H9 (cell line): ENCODE measurements around the gene ZNF440. TPM values are rescaled to one million over a fixed set of nuclear protein-coding genes. Genes with fewer than 3 reads are reported as not detected.

Source experiments
- DNase-seq: peaks from one replicate; pipeline ENCODE4 v3.0.0-alpha.2; 2017
- H2AFZ ChIP-seq: one replicate; pipeline ENCODE4 v1.6.1; 2013; ENCODE audit warnings: mild to moderate bottlenecking, low read length, control low read depth, moderate library complexity
- H2AK5ac ChIP-seq: 2 replicates; pipeline ENCODE4 v1.6.1; 2013; ENCODE audit warnings: low read length, control low read depth, mixed read lengths; ENCODE audit not compliant: insufficient read length
- H2BK120ac ChIP-seq: one replicate; pipeline ENCODE4 v1.6.1; 2013; ENCODE audit warnings: low read depth, mild to moderate bottlenecking, low read length, control low read depth, inconsistent platforms; ENCODE audit not compliant: poor library complexity, severe bottlenecking
- H2BK12ac ChIP-seq: 2 replicates; pipeline ENCODE4 v1.6.1; 2013; ENCODE audit warnings: low read length, control low read depth, mixed read lengths, low read depth; ENCODE audit not compliant: insufficient read length
- H2BK15ac ChIP-seq: 2 replicates; pipeline ENCODE4 v1.6.1; 2013; ENCODE audit warnings: low read depth, low read length, control low read depth
- H2BK20ac ChIP-seq: one replicate; pipeline ENCODE4 v1.6.1; 2013; ENCODE audit warnings: low read depth, mild to moderate bottlenecking, low read length, control low read depth, inconsistent platforms; ENCODE audit not compliant: poor library complexity, severe bottlenecking
- H2BK5ac ChIP-seq: 2 replicates; pipeline ENCODE4 v1.6.1; 2013; ENCODE audit warnings: low read length, control low read depth, mixed read lengths; ENCODE audit not compliant: insufficient read length
- H3K14ac ChIP-seq: 2 replicates; pipeline ENCODE4 v1.6.1; 2013; ENCODE audit warnings: low read length, control low read depth; ENCODE audit not compliant: insufficient read depth
- H3K18ac ChIP-seq: 2 replicates; pipeline ENCODE4 v1.6.1; 2013; ENCODE audit warnings: low read depth, mild to moderate bottlenecking, mixed read lengths, low read length, control low read depth; ENCODE audit not compliant: insufficient read length
- H3K23ac ChIP-seq: 2 replicates; pipeline ENCODE4 v1.6.1; 2013; ENCODE audit warnings: low read length, control low read depth, mixed read lengths, low read depth; ENCODE audit not compliant: insufficient read length
- H3K23me2 ChIP-seq: 2 replicates; pipeline ENCODE4 v1.6.1; 2013; ENCODE audit warnings: low read depth, mild to moderate bottlenecking, mixed read lengths, low read length, control low read depth; ENCODE audit not compliant: insufficient read length, poor library complexity, severe bottlenecking
- H3K27ac ChIP-seq: 2 replicates; pipeline ENCODE4 v1.5.1; 2013; ENCODE audit warnings: low read length, control low read depth, mixed read lengths, low read depth; ENCODE audit not compliant: insufficient read length
- H3K27me3 ChIP-seq: 2 replicates; pipeline ENCODE4 v1.6.1; 2013; ENCODE audit warnings: low read length, control low read depth, inconsistent platforms; ENCODE audit not compliant: insufficient read depth
- H3K4ac ChIP-seq: 2 replicates; pipeline ENCODE4 v1.6.1; 2013; ENCODE audit warnings: low read depth, mild to moderate bottlenecking, control low read depth, inconsistent platforms, low read length, moderate library complexity
- H3K4me1 ChIP-seq: 2 replicates; pipeline ENCODE4 v1.6.1; 2013; ENCODE audit warnings: low read length, control low read depth, inconsistent platforms; ENCODE audit not compliant: insufficient read depth
- H3K4me2 ChIP-seq: 2 replicates; pipeline ENCODE4 v1.6.1; 2013; ENCODE audit warnings: low read length, control low read depth, mixed read lengths; ENCODE audit not compliant: insufficient read length, insufficient read depth
- H3K56ac ChIP-seq: 2 replicates; pipeline ENCODE4 v1.6.1; 2013; ENCODE audit warnings: low read depth, mild to moderate bottlenecking, mixed read lengths, low read length, control low read depth; ENCODE audit not compliant: insufficient read length
- H3K79me1 ChIP-seq: 2 replicates; pipeline ENCODE4 v1.6.1; 2013; ENCODE audit warnings: low read depth, mild to moderate bottlenecking, moderate library complexity, low read length, control low read depth, inconsistent platforms; ENCODE audit not compliant: insufficient read depth, poor library complexity, severe bottlenecking
- H3K79me2 ChIP-seq: 2 replicates; pipeline ENCODE4 v1.6.1; 2013; ENCODE audit warnings: low read length, control low read depth, inconsistent platforms; ENCODE audit not compliant: insufficient read depth
- H3K9ac ChIP-seq: 2 replicates; pipeline ENCODE4 v1.6.1; 2013; ENCODE audit warnings: low read length, control low read depth, mixed read lengths; ENCODE audit not compliant: insufficient read length; ENCODE audit errors: extremely low read depth
- H3K9me3 ChIP-seq: one replicate; pipeline ENCODE4 v1.6.1; 2013; ENCODE audit warnings: low read depth, low read length, inconsistent platforms; ENCODE audit not compliant: control insufficient read depth
- H3T11ph ChIP-seq: one replicate; pipeline ENCODE4 v1.6.1; 2013; ENCODE audit warnings: mild to moderate bottlenecking, low read length, control low read depth, inconsistent platforms
- H4K20me1 ChIP-seq: one replicate; pipeline ENCODE4 v1.6.1; 2013; ENCODE audit not compliant: control insufficient read depth, insufficient read length, insufficient read depth
- H4K5ac ChIP-seq: 2 replicates; pipeline ENCODE4 v1.6.1; 2013; ENCODE audit warnings: low read depth, mild to moderate bottlenecking, mixed read lengths, low read length, control low read depth; ENCODE audit not compliant: insufficient read length
- H4K8ac ChIP-seq: replicated peaks from 2 replicates; pipeline ENCODE4 v1.6.1; 2013; ENCODE audit warnings: low read length, control low read depth, mixed read lengths, low read depth; ENCODE audit not compliant: insufficient read length
- H4K91ac ChIP-seq: 2 replicates; pipeline ENCODE4 v1.6.1; 2013; ENCODE audit warnings: low read depth, mild to moderate bottlenecking, moderate library complexity, mixed read lengths, low read length, control low read depth; ENCODE audit not compliant: insufficient read length
- H3K27ac Mint-ChIP-seq, 3 experiments: 2 replicates in 2 of 3; 3 replicates in 1 of 3; pipeline ENCODE4 v1.8.0; 2020 to 2021; ENCODE audit warnings: mixed read lengths in 3 of 3, mild to moderate bottlenecking in 1 of 3, moderate library complexity in 1 of 3
- H3K27me3 Mint-ChIP-seq: 2 replicates; pipeline ENCODE4 v1.8.0; 2021; ENCODE audit warnings: low read depth, mild to moderate bottlenecking, moderate library complexity, mixed read lengths
- H3K36me3 Mint-ChIP-seq, 3 experiments: 2 replicates in 2 of 3; 3 replicates in 1 of 3; pipeline ENCODE4 v1.8.0; 2020 to 2021; ENCODE audit warnings: low read depth in 3 of 3, mixed read lengths in 3 of 3; ENCODE audit not compliant: insufficient read depth in 1 of 3
- H3K4me1 Mint-ChIP-seq, 2 experiments: 2 replicates each; pipeline ENCODE4 v1.8.0; 2020; ENCODE audit warnings: mixed read lengths in 2 of 2
- H3K4me3 Mint-ChIP-seq, 2 experiments: 2 replicates in 1 of 2; 3 replicates in 1 of 2; pipeline ENCODE4 v1.8.0; 2020 to 2021; ENCODE audit warnings: mild to moderate bottlenecking in 2 of 2, mixed read lengths in 2 of 2, moderate library complexity in 1 of 2
- H3K9me3 Mint-ChIP-seq, 2 experiments: 2 replicates in 1 of 2; 3 replicates in 1 of 2; pipeline ENCODE4 v1.8.0; 2020; ENCODE audit warnings: mild to moderate bottlenecking in 2 of 2, mixed read lengths in 2 of 2, moderate library complexity in 1 of 2
- CTCF ChIP-seq: fragments of 200-600 bp; sonication (generic); conservative IDR thresholded peaks from 3 replicates; pipeline ENCODE4 v1.8.0; 2021; ENCODE audit warnings: antibody characterized with exemption, mild to moderate bottlenecking
- WGBS: extraction: QIAGEN DNeasy Blood & Tissue Kit; methylation state at CpG from one replicate; pipeline ENCODE4 v1.1.7; 2013; ENCODE audit warnings: missing lambda C conversion rate, low lambda C conversion rate, mixed read lengths; ENCODE audit not compliant: insufficient read length; ENCODE audit errors: extremely low coverage; 5-methylcytosine and 5-hydroxymethylcytosine counted together
- total RNA-seq: library from RNA; stranded (reverse); gene quantifications from 2 replicates; pipeline ENCODE4 v1.2.1, GENCODE V29; 2021

ZNF440 gene
- total RNA-seq, 1 experiment from 2014 or later, result 4.1 TPM

- H4K5ac ChIP-seq, result no peak within 1 kb of the TSS
- no peak within 1 kb of the TSS for H3K4ac ChIP-seq
- H3K79me2 ChIP-seq, result no peaks in the 10 kb centered on the region
- no peaks in the 10 kb centered on the region for H4K20me1 ChIP-seq
- H3K56ac ChIP-seq, result no peak within 1 kb of the TSS
- no peak within 1 kb of the TSS for H3K14ac ChIP-seq
- no peak within 1 kb of the TSS for H2BK120ac ChIP-seq
- 0 out of 2 replicates have a peak, but pooled peaks cover 2% of the 10 kb centered on the region for H3K4me1 ChIP-seq
- H2BK5ac ChIP-seq, result no peak within 1 kb of the TSS
- H3T11ph ChIP-seq, result no peak within 1 kb of the TSS
- Mint-ChIP-seq H3K27ac (peak within 1 kb of the TSS; percentile 4 to 53 (median 45); a peak in 2 of 7 replicates), H3K4me1 (peaks cover 12% of the 10 kb centered on the region in 2 experiments), H3K27me3 (peaks cover 59% of the 10 kb centered on the region), H3K9me3 (peaks cover 3 to 5% of the 10 kb centered on the region in 2 experiments; a peak in 4 of 5 replicates), H3K4me3 (peak within 1 kb of the TSS; percentile 77 to 88), H3K36me3 (no peaks in the 10 kb centered on the region)
- no peaks in the 10 kb centered on the region for H3K27me3 ChIP-seq
- no peak within 1 kb of the TSS for H3K9ac ChIP-seq
- H3K4me2 ChIP-seq, result peak within 1 kb of the TSS; percentile 82
- H3K23me2 ChIP-seq, result peaks cover 10% of the 10 kb centered on the region
- no peak within 1 kb of the TSS for H4K8ac ChIP-seq
- H2AK5ac ChIP-seq, result no peak within 1 kb of the TSS
- peak; percentile 95 for DNase-seq
- H2AFZ ChIP-seq, result no peak within 1 kb of the TSS
- no peak within 1 kb of the TSS for H2BK12ac ChIP-seq
- H2BK20ac ChIP-seq, result no peak within 1 kb of the TSS
- no peaks in the 10 kb centered on the region for H3K9me3 ChIP-seq
- H3K18ac ChIP-seq, result no peak within 1 kb of the TSS
- no CpG with 5 or more reads among the region's 56 CpGs for WGBS
- H3K79me1 ChIP-seq, result no peaks in the 10 kb centered on the region
- H3K27ac ChIP-seq, result no peak within 1 kb of the TSS
- no peak within 1 kb of the TSS for H2BK15ac ChIP-seq
- H4K91ac ChIP-seq, result no peak within 1 kb of the TSS
- peak; percentile 61 for TF ChIP-seq CTCF
- no peak within 1 kb of the TSS for H3K23ac ChIP-seq
Observed at GRCh38 chr19:11798391-11799330, 15.4 kb upstream of the ZNF440 start, which contains the start of gene ZNF491. Gene ZNF491, plus strand, starts transcription at chr19:11798523. Its CDS starts 7,431 bp downstream, at chr19:11805954.
